Measurements from ENCODE around the gene ME3. TPM values are rescaled to one million over a fixed set of nuclear protein-coding genes. Genes with fewer than 3 reads are reported as not detected.

ME3 gene
- 23.4 and 42.6 TPM in 2 replicates for total RNA-seq

GRCh38 chr11:86672007-86672621, at the start of gene ME3:
Gene ME3 (minus strand): TSS chr11:86672616.

Other genes with a start within 250 kb of the ME3 start
- 342 and 575 TPM in 2 replicates for gene PRSS23, start 127.9 kb upstream of the ME3 start, total RNA-seq

Measured in regular cardiac myocyte (primary cell).